Fibroblast of villous mesenchyme (primary cell): Measurements from ENCODE around the gene USP31. TPM values are rescaled to one million over a fixed set of nuclear protein-coding genes. Genes with fewer than 3 reads are reported as not detected.

Source experiments
- DNase-seq: peaks from one replicate; pipeline ENCODE4 v3.0.0-alpha.2; 2010; ENCODE audit warnings: low read depth
- H3K4me3 ChIP-seq: 2 replicates; pipeline ENCODE4 v1.5.1; 2011; ENCODE audit warnings: low read depth, mild to moderate bottlenecking, low read length
- total RNA-seq: library from RNA; depleted of rRNA; stranded (reverse); fragments of >200 nt; gene quantifications from 2 replicates; pipeline ENCODE4 v1.2.3, GENCODE V29; 2012
- TF ChIP-seq, protein P1 (sequence below): IDR thresholded peaks from 2 replicates; pipeline ENCODE4 v1.5.1; 2012; ENCODE audit warnings: low read depth, mild to moderate bottlenecking, low read length; ENCODE audit not compliant: insufficient read depth

The USP31 gene, protein sequence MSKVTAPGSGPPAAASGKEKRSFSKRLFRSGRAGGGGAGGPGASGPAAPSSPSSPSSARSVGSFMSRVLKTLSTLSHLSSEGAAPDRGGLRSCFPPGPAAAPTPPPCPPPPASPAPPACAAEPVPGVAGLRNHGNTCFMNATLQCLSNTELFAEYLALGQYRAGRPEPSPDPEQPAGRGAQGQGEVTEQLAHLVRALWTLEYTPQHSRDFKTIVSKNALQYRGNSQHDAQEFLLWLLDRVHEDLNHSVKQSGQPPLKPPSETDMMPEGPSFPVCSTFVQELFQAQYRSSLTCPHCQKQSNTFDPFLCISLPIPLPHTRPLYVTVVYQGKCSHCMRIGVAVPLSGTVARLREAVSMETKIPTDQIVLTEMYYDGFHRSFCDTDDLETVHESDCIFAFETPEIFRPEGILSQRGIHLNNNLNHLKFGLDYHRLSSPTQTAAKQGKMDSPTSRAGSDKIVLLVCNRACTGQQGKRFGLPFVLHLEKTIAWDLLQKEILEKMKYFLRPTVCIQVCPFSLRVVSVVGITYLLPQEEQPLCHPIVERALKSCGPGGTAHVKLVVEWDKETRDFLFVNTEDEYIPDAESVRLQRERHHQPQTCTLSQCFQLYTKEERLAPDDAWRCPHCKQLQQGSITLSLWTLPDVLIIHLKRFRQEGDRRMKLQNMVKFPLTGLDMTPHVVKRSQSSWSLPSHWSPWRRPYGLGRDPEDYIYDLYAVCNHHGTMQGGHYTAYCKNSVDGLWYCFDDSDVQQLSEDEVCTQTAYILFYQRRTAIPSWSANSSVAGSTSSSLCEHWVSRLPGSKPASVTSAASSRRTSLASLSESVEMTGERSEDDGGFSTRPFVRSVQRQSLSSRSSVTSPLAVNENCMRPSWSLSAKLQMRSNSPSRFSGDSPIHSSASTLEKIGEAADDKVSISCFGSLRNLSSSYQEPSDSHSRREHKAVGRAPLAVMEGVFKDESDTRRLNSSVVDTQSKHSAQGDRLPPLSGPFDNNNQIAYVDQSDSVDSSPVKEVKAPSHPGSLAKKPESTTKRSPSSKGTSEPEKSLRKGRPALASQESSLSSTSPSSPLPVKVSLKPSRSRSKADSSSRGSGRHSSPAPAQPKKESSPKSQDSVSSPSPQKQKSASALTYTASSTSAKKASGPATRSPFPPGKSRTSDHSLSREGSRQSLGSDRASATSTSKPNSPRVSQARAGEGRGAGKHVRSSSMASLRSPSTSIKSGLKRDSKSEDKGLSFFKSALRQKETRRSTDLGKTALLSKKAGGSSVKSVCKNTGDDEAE (N-terminal part only)
- total RNA-seq = 9.3 and 11.2 TPM in 2 replicates

DNA sequence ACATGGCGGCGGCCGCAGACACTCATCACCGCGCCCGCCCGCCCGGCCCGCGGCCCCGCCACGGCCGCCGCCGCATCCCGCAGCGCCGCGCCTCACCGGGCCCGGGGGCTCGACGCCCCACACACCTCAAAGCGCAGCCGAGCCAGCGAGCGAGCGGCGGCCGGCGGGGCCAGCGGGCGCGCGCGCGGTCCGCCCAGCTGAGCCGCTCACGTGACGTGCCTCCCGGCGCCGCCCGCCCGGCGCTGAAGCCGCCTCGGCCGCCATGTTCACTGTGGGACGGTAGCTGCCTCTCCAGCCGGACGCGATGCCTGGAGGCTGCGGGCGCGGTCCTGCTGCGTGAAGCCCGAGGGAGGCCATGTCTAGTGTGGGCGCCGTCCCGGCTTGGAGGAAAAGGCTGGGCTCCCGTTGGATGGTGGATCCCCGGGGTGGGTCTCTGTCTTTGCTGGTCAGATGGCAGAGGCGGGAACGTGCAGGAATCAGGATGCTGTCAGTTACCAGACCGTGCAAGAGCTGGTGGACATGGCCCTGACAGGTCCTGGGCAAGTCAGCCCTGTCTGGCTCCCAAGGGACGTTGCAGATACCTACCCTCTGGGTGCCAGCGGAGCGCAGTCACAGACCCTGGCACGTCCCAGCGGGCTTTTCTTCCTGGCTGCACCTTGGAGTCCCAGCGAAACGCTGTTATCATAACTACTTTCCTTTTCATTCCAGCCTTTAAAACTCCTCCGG, at the start of gene USP31:
Gene USP31 (minus strand): TSS at position 186 of the 726 bp plus-strand sequence. CDS start 182 bp downstream, at position 4.
- peak within 1 kb of the TSS; percentile 74 for H3K4me3 ChIP-seq
- peak; percentile 94 for DNase-seq
- TF ChIP-seq, protein P1, sequence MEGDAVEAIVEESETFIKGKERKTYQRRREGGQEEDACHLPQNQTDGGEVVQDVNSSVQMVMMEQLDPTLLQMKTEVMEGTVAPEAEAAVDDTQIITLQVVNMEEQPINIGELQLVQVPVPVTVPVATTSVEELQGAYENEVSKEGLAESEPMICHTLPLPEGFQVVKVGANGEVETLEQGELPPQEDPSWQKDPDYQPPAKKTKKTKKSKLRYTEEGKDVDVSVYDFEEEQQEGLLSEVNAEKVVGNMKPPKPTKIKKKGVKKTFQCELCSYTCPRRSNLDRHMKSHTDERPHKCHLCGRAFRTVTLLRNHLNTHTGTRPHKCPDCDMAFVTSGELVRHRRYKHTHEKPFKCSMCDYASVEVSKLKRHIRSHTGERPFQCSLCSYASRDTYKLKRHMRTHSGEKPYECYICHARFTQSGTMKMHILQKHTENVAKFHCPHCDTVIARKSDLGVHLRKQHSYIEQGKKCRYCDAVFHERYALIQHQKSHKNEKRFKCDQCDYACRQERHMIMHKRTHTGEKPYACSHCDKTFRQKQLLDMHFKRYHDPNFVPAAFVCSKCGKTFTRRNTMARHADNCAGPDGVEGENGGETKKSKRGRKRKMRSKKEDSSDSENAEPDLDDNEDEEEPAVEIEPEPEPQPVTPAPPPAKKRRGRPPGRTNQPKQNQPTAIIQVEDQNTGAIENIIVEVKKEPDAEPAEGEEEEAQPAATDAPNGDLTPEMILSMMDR = no peak

DNA sequence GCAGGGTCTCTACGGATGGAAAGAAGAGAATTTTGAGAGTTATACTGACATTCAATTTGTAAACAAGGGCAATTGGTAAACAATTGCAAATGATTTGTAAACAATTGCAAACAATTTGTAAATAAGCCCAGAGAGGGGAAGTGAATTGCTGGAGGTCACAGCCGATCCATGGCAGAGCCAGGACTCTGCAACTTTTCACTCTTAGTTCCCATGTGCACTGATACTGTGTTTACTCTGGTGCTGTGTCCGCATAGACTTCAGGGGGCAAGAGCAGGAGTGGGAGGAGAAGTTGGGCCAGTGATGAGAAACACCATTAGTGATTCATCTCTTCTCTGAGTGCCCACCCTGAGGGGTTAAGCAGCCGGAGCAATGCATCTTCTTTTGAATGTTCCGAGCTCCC, 47.3 kb upstream of the USP31 start:
- no peak for DNase-seq
- no peak overlapping the region for H3K4me3 ChIP-seq
- TF ChIP-seq, protein P1 = no peak

DNA sequence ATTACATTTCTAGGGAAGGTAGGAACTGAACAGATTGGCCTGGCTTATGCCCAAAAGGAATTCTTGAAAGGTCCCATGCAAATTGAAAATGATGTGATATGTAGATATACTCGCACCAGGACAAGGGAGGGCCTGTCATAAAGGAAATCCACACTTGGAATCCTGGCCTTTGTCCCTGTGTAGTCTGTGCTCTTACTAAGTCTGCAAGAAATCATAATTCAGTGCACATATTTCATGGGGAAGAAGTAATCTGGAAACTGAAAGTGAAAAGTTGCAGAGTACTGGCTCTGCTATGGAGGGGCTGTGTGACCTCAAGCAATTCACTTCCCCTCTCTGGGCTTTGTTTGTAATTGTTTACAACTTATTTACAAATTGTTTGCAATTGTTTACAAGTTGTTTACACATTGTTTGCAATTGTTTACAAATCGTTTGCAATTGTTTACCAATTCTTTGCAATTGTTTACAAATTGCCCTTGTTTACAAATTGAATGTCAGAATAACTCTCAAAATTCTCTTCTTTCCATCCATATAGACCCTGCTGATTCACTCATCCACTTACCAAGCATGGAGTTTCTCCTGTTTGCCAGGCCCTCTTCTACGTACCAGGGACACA, 46.2 kb upstream of the USP31 start:
- H3K4me3 ChIP-seq = no peak overlapping the region
- no peak for DNase-seq
- TF ChIP-seq, protein P1 = no peak

DNA sequence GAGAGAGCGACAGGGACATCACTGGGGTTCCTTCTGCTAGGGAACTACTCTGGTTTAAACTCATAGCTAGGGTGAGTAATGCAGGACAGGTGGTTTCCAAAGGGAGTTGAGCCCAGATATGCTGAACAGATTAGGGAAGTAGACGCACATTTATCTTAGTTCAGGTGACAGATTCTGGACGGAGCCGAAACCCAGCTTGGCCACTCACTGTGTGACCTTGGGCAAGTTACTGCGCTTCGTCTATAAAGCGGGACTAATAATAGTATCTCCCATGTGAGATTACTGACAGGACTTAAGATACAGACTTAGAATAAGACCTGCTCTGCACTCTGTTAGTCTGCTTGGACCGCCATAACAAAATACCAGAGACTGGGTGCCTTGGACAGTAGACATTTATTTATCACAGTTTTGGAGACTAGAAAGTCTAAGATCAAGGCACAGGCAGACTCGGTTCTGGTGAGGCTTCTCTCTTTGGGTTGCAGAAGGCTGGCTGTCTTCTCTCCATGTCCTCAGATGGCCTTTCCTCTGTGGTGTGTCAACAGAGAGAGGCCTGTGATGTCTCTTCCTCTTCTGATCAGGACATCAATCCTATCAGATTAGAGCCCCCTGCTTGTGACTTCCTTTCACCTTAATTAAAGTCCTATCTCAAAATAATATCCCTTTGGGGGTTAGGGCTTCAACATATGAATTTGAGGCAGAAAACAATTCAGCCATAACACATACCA, 45.4 kb upstream of the USP31 start:
- no peak for DNase-seq
- H3K4me3 ChIP-seq = no peak overlapping the region
- TF ChIP-seq, protein P1 = no peak

DNA sequence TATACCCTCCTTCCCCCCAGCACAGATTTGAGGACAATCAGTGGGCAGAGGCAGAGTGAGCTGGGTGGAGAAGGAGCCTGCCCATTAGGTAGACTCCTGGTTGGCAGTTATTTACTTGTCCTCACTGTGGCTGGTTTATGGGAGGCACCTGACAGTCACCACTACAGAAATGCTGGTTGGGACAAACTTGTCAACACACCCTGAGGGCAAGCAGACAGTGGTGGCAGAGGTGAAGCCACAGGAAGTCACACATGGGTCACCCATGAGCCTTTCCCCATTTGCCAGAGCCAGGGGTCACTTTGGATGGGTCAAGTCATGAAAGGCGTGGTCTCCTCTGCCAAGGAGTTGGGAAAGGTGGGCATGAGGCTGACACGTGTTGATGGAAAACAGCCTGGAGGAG, 39.7 kb upstream of the USP31 start:
- TF ChIP-seq, protein P1 = no peak
- no peak overlapping the region for H3K4me3 ChIP-seq

More for the DNA sequence above, 39.7 kb upstream of the USP31 start:
- DNase-seq = no peak
